Measurements from ENCODE around the gene TRIM63. TPM values are rescaled to one million over a fixed set of nuclear protein-coding genes. Genes with fewer than 3 reads are reported as not detected.
A peak's percentile ranks its signal among the peaks of the same experiment; 100 is the strongest.

Gene TRIM63
- total and polyA plus RNA-seq, 2 of the 13 experiments (the other 11 are each of a cell fraction or from before 2014, with no cell fraction given): not detected

DNA sequence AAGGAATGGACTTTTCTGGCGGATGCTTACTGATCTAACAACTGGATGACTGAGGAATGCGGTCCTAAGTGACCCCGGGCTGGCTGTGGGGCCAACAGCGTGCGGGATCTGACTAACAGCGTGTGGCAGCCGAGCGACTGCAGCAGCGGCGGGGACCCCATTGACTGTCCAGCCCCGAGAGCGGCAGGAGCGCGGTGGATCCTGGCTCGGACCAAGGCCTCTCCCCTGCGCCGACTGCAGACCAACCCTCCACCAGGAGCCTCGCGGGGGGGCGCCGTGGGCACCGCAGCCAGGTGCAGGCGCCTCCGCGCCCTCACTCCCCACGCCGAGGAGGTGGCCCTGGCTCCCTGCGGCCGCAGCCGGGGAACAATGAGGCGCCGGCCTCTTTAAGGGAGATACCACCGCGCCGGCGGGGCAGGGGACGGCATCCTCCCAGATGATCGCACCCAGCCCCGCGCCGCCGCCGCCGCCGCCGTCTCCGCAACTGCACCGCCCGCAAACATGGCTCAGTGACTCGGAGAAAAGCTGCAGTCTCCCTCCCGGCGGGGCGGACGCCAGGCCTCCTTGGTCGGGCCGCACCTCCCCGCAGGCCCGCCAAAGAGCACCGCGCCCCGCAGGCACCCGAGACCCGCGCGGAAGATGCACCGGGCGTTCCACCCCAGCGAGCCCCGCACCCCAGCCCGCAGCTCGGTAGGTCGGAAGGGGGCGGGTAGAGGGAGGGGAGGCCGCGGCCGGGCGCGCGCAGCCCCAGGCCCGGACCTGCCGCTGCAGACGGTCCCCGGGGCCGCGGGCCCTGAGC lies 43.5 kb upstream of the TRIM63 start:
- peak overlapping the region; percentile 94 for H3K4me2 ChIP-seq (ENCODE audit: low read depth, low read length)
- H2AFZ ChIP-seq (ENCODE audit: low read length): no peak overlapping the region
- in situ Hi-C loops (cut with HindIII; ENCODE audit: extremely low pct_ligation_motif_present, low pct_unique_long_range_greater_than_20kb) (no loop called here), intact Hi-C loops (cut with micrococcal nuclease; ENCODE audit: unreplicated experiment) (loop anchor here (5.0 kb wide), 2 partner anchors 51 to 74 kb away; no protein-coding TSS in a partner anchor)
- peak overlapping the region; percentile 73 to 98 (median 83) for H3K4me3 ChIP-seq (replicated peaks in 1 of 3; ENCODE audit: insufficient read depth in 1 of 3, low read depth in 2 of 3, low read length in 3 of 3)
- WGBS (ENCODE audit: low lambda C conversion rate): 3% methylated on average over 4 of the region's 85 CpGs
- ChIA-PET POLR2A (interaction anchor here (1.0 to 2.3 kb wide), 2 partner anchors 59 kb away, joined by 3 to 8 read pairs; partner anchors contain the start of gene ZNF593), CTCF (ENCODE audit: low intra/inter-chr PET ratio, low total read pairs) (no interaction called here)
- peak overlapping the region; percentile 93 for H3K27ac ChIP-seq (ENCODE audit: extremely low read length, insufficient read depth, low read length)
- no TSS peak for BruUV-seq (replicated peaks)
- peaks cover 4 to 16% of the 10 kb centered on the region in 2 experiments; a peak in 3 of 5 replicates for H3K36me3 ChIP-seq (replicated peaks in 1 of 2; ENCODE audit: control insufficient read depth in 1 of 2, insufficient read depth in 2 of 2, low read length in 2 of 2)
- H3K4me1 ChIP-seq (ENCODE audit: insufficient read depth, low read length): peaks cover 32% of the 10 kb centered on the region
- H3K79me2 ChIP-seq (ENCODE audit: insufficient read depth, low read length): peaks cover 7% of the 10 kb centered on the region
- H3K9ac ChIP-seq (ENCODE audit: insufficient read depth, low read depth, low read length): peak overlapping the region; percentile 91
- H3K27me3 ChIP-seq (ENCODE audit: control insufficient read depth in 1 of 2, insufficient read depth in 2 of 2, low read length in 2 of 2): no peaks in the 10 kb centered on the region; a peak in 1 of 5 replicates
- no peaks in the 10 kb centered on the region for H4K20me1 ChIP-seq (ENCODE audit: insufficient read depth, low read length)
- FAIRE-seq (no peak), DNase-seq (ENCODE audit: low spot score) (peak; percentile 48), ATAC-seq (peak; percentile 70)
- H3K9me3 ChIP-seq (ENCODE audit: low read length): no peaks in the 10 kb centered on the region
- TF ChIP-seq RNF2 (conservative IDR thresholded peaks at IDR 0.05; ENCODE audit: low read depth) (0 out of 2 replicates have a peak, but pooled peaks have one; percentile 43), ONECUT2 (CRISPR knock-in tag; IDR thresholded peaks at IDR 0.05) (no peak), ZFP37 (CRISPR knock-in tag; IDR thresholded peaks at IDR 0.05; ENCODE audit: borderline replicate concordance) (no peak), PAF1 (CRISPR knock-in tag; IDR thresholded peaks at IDR 0.05) (no peak), ZNF12 (CRISPR knock-in tag; IDR thresholded peaks at IDR 0.05) (no peak), ZNF24 (IDR thresholded peaks at IDR 0.05) (no peak), NFYC (CRISPR knock-in tag; IDR thresholded peaks at IDR 0.05) (no peak), SNAI1 (CRISPR knock-in tag; IDR thresholded peaks at IDR 0.05; ENCODE audit: borderline replicate concordance) (no peak), RBM22 (optimal IDR thresholded peaks at IDR 0.05; ENCODE audit: low read length) (no peak), SP140L (CRISPR knock-in tag; IDR thresholded peaks at IDR 0.05; ENCODE audit: borderline replicate concordance) (no peak), ZNF619 (CRISPR knock-in tag; IDR thresholded peaks at IDR 0.05) (peak; percentile 42; the same call in 1 of the 2 replicates), CBFB (CRISPR knock-in tag; IDR thresholded peaks at IDR 0.05) (no peak; the same call in 1 of the 2 replicates)
- TF ChIP-seq, protein P1, sequence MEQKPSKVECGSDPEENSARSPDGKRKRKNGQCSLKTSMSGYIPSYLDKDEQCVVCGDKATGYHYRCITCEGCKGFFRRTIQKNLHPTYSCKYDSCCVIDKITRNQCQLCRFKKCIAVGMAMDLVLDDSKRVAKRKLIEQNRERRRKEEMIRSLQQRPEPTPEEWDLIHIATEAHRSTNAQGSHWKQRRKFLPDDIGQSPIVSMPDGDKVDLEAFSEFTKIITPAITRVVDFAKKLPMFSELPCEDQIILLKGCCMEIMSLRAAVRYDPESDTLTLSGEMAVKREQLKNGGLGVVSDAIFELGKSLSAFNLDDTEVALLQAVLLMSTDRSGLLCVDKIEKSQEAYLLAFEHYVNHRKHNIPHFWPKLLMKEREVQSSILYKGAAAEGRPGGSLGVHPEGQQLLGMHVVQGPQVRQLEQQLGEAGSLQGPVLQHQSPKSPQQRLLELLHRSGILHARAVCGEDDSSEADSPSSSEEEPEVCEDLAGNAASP (CRISPR knock-in tag; IDR thresholded peaks at IDR 0.05; ENCODE audit: borderline replicate concordance): no peak
- TF ChIP-seq, protein P2, sequence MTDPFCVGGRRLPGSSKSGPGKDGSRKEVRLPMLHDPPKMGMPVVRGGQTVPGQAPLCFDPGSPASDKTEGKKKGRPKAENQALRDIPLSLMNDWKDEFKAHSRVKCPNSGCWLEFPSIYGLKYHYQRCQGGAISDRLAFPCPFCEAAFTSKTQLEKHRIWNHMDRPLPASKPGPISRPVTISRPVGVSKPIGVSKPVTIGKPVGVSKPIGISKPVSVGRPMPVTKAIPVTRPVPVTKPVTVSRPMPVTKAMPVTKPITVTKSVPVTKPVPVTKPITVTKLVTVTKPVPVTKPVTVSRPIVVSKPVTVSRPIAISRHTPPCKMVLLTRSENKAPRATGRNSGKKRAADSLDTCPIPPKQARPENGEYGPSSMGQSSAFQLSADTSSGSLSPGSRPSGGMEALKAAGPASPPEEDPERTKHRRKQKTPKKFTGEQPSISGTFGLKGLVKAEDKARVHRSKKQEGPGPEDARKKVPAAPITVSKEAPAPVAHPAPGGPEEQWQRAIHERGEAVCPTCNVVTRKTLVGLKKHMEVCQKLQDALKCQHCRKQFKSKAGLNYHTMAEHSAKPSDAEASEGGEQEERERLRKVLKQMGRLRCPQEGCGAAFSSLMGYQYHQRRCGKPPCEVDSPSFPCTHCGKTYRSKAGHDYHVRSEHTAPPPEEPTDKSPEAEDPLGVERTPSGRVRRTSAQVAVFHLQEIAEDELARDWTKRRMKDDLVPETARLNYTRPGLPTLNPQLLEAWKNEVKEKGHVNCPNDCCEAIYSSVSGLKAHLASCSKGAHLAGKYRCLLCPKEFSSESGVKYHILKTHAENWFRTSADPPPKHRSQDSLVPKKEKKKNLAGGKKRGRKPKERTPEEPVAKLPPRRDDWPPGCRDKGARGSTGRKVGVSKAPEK (CRISPR knock-in tag; IDR thresholded peaks at IDR 0.05; ENCODE audit: borderline replicate concordance): no peak; the same call in 1 of the 2 replicates
- TF ChIP-seq, protein P3, sequence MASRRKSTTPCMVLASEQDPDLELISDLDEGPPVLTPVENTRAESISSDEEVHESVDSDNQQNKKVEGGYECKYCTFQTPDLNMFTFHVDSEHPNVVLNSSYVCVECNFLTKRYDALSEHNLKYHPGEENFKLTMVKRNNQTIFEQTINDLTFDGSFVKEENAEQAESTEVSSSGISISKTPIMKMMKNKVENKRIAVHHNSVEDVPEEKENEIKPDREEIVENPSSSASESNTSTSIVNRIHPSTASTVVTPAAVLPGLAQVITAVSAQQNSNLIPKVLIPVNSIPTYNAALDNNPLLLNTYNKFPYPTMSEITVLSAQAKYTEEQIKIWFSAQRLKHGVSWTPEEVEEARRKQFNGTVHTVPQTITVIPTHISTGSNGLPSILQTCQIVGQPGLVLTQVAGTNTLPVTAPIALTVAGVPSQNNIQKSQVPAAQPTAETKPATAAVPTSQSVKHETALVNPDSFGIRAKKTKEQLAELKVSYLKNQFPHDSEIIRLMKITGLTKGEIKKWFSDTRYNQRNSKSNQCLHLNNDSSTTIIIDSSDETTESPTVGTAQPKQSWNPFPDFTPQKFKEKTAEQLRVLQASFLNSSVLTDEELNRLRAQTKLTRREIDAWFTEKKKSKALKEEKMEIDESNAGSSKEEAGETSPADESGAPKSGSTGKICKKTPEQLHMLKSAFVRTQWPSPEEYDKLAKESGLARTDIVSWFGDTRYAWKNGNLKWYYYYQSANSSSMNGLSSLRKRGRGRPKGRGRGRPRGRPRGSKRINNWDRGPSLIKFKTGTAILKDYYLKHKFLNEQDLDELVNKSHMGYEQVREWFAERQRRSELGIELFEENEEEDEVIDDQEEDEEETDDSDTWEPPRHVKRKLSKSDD (CRISPR knock-in tag; IDR thresholded peaks at IDR 0.05; ENCODE audit: low read depth): no peak
